ENCODE data around the gene MYO7A. TPM values are rescaled to one million over a fixed set of nuclear protein-coding genes. Genes with fewer than 3 reads are reported as not detected.

The MYO7A gene
- total and polyA plus RNA-seq, 2 of the 4 experiments (the other 2 are of a cell fraction): 0.02 TPM; not detected in 1

GRCh38 chr11:77230878-77231605 is 103.0 kb downstream of the MYO7A start:
- Histone ChIP-seq H2BK15ac (ENCODE audit: low read depth, low read length) (no peak overlapping the region), H3K56ac (ENCODE audit: extremely low read depth, insufficient read depth, low read length) (no peak overlapping the region), H2BK20ac (ENCODE audit: low read depth, low read length) (no peak overlapping the region), H3K4me2 (ENCODE audit: low read depth, low read length) (no peak overlapping the region), H4K91ac (ENCODE audit: insufficient read depth, low read depth, low read length) (no peak overlapping the region), H3K9me1 (ENCODE audit: insufficient read depth, low read length) (no peaks in the 10 kb centered on the region), H2BK120ac (ENCODE audit: low read depth, low read length) (no peak overlapping the region), H3K18ac (ENCODE audit: low read depth, low read length) (no peak overlapping the region), H3K9me3 (ENCODE audit: control insufficient read depth, insufficient read depth, low read length) (peaks cover 3% of the 10 kb centered on the region; the same call in 1 of the 2 replicates), H2BK5ac (ENCODE audit: low read depth, low read length, poor library complexity, severe bottlenecking) (no peak overlapping the region), H3K27ac (ENCODE audit: insufficient read depth, low read length) (no peak overlapping the region), H2AFZ (replicated peaks; ENCODE audit: low read length, poor library complexity) (no peak overlapping the region), H3K27me3 (ENCODE audit: control insufficient read depth, insufficient read depth, low read length) (peaks cover 5% of the 10 kb centered on the region; the same call in 1 of the 2 replicates), H2AK5ac (ENCODE audit: low read depth, low read length) (no peak overlapping the region), H4K20me1 (ENCODE audit: insufficient read depth, low read length) (no peaks in the 10 kb centered on the region), H2AK9ac (replicated peaks; ENCODE audit: low read depth, low read length, poor library complexity) (no peak overlapping the region), H4K5ac (ENCODE audit: low read depth, low read length) (no peak overlapping the region), H3K4ac (ENCODE audit: low read depth, low read length) (no peak overlapping the region), H3K23ac (ENCODE audit: low read depth, low read length) (no peak overlapping the region), H4K8ac (ENCODE audit: low read depth in 2 of 2, low read length in 2 of 2) (no peak overlapping the region), H3K4me3 (ENCODE audit: insufficient read depth, low read depth, low read length) (no peak overlapping the region), H3K9ac (ENCODE audit: low read depth, low read length) (no peak overlapping the region), H3K36me3 (ENCODE audit: control insufficient read depth, insufficient read depth, low read length) (no peaks in the 10 kb centered on the region), H3K4me1 (ENCODE audit: control insufficient read depth, insufficient read depth, low read length) (no peaks in the 10 kb centered on the region), H3K79me1 (ENCODE audit: low read depth in 1 of 2, low read length in 2 of 2) (no peaks in the 10 kb centered on the region), H3K14ac (replicated peaks; ENCODE audit: low read depth, low read length) (no peak overlapping the region; the same call in 1 of the 2 replicates)
- ATAC-seq (ENCODE audit: low read depth): no peak
- dilution Hi-C loops (cut with HindIII; ENCODE audit: low sequenced_read_pairs, unreplicated experiment) (no loop called here), intact Hi-C loops (cut with micrococcal nuclease) (loop anchor here (10.0 kb wide), 1 partner anchor 184 kb away; no protein-coding TSS in a partner anchor), in situ Hi-C loops (cut with MboI; ENCODE audit: low sequenced_read_pairs) (no loop called here)
- BruUV-seq (replicated peaks): no TSS peak
- WGBS, 2 experiments (ENCODE audit: extremely low coverage in 2 of 2, insufficient read length in 1 of 2): no CpG with 5 or more reads among the region's 5 CpGs
- POLR2A ChIA-PET (ENCODE audit: unreplicated experiment): no interaction called here
- DNase-seq: no peak
- CTCF ChIA-PET: no interaction called here
- no peak for TF ChIP-seq USF2 (IDR thresholded peaks at IDR 0.05; ENCODE audit: low read depth, low read length)
- TF ChIP-seq CHD1 (IDR thresholded peaks at IDR 0.05; ENCODE audit: low read depth, low read length): no peak
- no peak for TF ChIP-seq MXI1 (IDR thresholded peaks at IDR 0.05; ENCODE audit: borderline replicate concordance, low read depth, low read length)
- TF ChIP-seq CEBPB (IDR thresholded peaks at IDR 0.05; ENCODE audit: low read depth, low read length): no peak
- TF ChIP-seq SMC3 (IDR thresholded peaks at IDR 0.05; ENCODE audit: low read depth, low read length): no peak
- no peak for TF ChIP-seq CTCF (conservative IDR thresholded peaks at IDR 0.05; ENCODE audit: low read depth, low read length)
- TF ChIP-seq FOS (IDR thresholded peaks at IDR 0.05; ENCODE audit: low read depth, low read length): no peak
- no peak for TF ChIP-seq RFX5 (IDR thresholded peaks at IDR 0.05; ENCODE audit: low read depth, low read length)
- no peak for TF ChIP-seq BHLHE40 (IDR thresholded peaks at IDR 0.05; ENCODE audit: low read depth, low read length)
- no peak for TF ChIP-seq MAFK (IDR thresholded peaks at IDR 0.05; ENCODE audit: low read depth, low read length)
- TF ChIP-seq POLR2A (IDR thresholded peaks at IDR 0.05; ENCODE audit: low read depth, low read length): no peak
- TF ChIP-seq MAZ (IDR thresholded peaks at IDR 0.05; ENCODE audit: borderline replicate concordance, low read depth, low read length): no peak
- no peak for TF ChIP-seq NFE2L2 (IDR thresholded peaks at IDR 0.05; ENCODE audit: low read depth, low read length)
- TF ChIP-seq ELK1 (IDR thresholded peaks at IDR 0.05; ENCODE audit: borderline replicate concordance, low read depth, low read length): no peak
- TF ChIP-seq RAD21 (IDR thresholded peaks at IDR 0.05; ENCODE audit: low read length): no peak
- no peak for TF ChIP-seq RCOR1 (IDR thresholded peaks at IDR 0.05; ENCODE audit: insufficient replicate concordance, low read length)
